Thyroid gland (tissue), 4 donors: Measurements from ENCODE around the gene SMARCB1.
A peak's percentile ranks its signal among the peaks of the same experiment; 100 is the strongest.

Source experiments
- POLR2A ChIP-seq, 2 donors: fragments of 450-650 bp; IDR thresholded peaks; one replicate each; pipeline ENCODE4 v1.6.1; 2017; ENCODE audit warnings: antibody characterized with exemption in 2 of 2, mild to moderate bottlenecking in 2 of 2, moderate library complexity in 1 of 2
- TF ChIP-seq, protein P1 (sequence below), 6 experiments: fragments of 200-600 bp in 3 of 6; fragments of 450-650 bp in 3 of 6; sonication (generic) in 3 of 6; IDR thresholded peaks; one replicate each; pipeline ENCODE4 v1.5.1; 2016 to 2019; ENCODE audit warnings: antibody characterized with exemption in 6 of 6, mild to moderate bottlenecking in 2 of 6, inconsistent platforms in 1 of 6, moderate library complexity in 1 of 6

DNA sequence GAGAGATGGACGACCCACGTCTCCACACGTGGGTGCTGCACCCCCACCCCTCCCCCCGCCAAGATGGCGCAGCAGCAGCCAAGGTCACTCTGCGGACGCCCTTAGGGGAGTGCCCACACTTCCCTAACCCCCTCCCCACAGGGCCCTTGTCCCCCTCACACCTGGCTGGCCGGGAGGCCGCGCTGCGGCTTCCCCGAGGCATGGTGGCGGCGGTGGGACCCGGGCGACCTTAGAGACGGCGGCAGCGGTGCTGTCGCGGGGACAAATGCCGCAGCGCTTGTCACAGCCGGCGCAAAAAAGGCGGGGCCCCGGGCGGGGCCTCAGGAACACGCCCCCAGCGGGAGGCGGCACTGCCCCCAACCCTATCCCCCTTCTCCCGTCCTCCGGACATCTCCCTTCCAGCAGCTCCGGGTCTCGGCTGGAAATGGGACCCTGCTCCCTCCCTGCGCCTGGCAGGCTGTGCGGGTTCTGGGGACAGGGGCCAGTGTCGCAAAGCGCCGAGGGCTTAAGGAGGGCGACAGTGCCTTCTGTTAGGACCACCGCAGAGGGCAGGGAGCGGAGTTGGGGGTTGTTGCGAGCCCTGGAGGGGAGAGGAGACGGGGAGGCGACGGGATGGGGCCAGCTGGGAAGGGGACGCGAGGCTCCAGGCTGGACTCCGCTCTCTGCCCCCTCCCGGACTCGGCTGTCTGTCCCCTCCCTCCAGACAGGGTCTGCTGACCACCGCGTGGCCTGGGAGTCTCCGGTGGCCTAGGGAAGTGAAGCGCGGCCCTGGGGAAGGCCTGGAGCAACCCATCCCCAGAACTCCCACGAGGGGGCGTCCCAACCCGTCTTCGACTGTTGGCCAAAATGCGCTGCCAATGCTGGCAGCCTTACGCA, 18.9 kb upstream of the SMARCB1 start, which contains the start of gene CHCHD10:
- TF ChIP-seq, protein P1, sequence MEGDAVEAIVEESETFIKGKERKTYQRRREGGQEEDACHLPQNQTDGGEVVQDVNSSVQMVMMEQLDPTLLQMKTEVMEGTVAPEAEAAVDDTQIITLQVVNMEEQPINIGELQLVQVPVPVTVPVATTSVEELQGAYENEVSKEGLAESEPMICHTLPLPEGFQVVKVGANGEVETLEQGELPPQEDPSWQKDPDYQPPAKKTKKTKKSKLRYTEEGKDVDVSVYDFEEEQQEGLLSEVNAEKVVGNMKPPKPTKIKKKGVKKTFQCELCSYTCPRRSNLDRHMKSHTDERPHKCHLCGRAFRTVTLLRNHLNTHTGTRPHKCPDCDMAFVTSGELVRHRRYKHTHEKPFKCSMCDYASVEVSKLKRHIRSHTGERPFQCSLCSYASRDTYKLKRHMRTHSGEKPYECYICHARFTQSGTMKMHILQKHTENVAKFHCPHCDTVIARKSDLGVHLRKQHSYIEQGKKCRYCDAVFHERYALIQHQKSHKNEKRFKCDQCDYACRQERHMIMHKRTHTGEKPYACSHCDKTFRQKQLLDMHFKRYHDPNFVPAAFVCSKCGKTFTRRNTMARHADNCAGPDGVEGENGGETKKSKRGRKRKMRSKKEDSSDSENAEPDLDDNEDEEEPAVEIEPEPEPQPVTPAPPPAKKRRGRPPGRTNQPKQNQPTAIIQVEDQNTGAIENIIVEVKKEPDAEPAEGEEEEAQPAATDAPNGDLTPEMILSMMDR (IDR thresholded peaks at IDR 0.05): peak; percentile 44 to 86 (median 73)
- peak; percentile 71 to 96 for TF ChIP-seq POLR2A (IDR thresholded peaks at IDR 0.05)
